GM12865 (cell line): Measurements from ENCODE around the gene CREB3L2.

Experiments
- DNase-seq: peaks from one replicate; pipeline ENCODE4 v3.0.0; 2010; ENCODE audit warnings: low read depth
- H3K4me3 ChIP-seq: 2 replicates; pipeline ENCODE4 v1.5.1; 2011; ENCODE audit warnings: mild to moderate bottlenecking, low read depth, low read length, control low read depth
- TF ChIP-seq, protein P1 (sequence below): IDR thresholded peaks from 2 replicates; pipeline ENCODE4 v1.5.1; 2011; ENCODE audit warnings: low read length, control low read depth, low read depth, inconsistent platforms; ENCODE audit not compliant: insufficient read depth; ENCODE audit errors: missing control alignments

The CREB3L2 gene

DNA sequence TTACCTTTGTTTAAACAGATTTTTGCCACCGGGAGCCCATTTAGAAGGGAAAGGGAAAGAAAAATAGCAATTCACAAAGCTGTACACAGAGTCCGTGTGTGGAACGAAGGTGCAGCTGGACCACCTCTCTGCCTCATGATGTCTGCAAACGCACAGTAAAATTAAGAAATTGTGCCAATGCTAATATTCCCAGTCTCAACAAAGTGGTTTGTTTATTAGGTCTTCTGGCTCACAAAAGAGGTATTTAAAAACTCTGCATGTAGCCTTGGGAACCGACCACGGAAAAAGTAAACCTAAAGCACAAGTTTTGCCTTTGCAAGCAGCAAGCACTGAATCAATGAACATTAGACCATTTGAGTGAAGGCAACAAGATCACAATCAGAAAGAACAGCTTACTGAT lies 57.7 kb downstream of the CREB3L2 start:
- TF ChIP-seq, protein P1, sequence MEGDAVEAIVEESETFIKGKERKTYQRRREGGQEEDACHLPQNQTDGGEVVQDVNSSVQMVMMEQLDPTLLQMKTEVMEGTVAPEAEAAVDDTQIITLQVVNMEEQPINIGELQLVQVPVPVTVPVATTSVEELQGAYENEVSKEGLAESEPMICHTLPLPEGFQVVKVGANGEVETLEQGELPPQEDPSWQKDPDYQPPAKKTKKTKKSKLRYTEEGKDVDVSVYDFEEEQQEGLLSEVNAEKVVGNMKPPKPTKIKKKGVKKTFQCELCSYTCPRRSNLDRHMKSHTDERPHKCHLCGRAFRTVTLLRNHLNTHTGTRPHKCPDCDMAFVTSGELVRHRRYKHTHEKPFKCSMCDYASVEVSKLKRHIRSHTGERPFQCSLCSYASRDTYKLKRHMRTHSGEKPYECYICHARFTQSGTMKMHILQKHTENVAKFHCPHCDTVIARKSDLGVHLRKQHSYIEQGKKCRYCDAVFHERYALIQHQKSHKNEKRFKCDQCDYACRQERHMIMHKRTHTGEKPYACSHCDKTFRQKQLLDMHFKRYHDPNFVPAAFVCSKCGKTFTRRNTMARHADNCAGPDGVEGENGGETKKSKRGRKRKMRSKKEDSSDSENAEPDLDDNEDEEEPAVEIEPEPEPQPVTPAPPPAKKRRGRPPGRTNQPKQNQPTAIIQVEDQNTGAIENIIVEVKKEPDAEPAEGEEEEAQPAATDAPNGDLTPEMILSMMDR: no peak
- no peak overlapping the region for H3K4me3 ChIP-seq
- no peak for DNase-seq

DNA sequence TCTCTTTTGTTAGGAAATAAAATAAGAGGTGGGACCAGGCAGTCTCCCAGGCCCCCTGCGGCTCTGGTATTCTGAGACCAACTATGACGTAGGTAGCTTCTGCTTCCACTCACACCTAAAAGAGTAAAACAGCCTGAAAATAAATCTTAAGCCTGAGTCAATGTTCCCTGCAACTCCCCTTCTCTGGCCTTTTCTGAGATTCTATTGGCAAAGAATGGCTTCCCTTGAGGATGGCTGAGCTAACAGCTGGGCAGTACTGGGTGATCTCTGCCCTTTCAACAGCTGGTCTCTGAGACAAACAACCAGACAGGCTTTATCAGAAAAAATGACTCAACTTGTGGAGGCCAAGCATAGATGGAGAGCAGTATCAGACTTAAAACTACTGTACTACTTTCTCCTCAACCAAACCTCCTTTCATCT lies 58.7 kb downstream of the CREB3L2 start:
- DNase-seq: no peak
- TF ChIP-seq, protein P1: no peak
- no peak overlapping the region for H3K4me3 ChIP-seq

DNA sequence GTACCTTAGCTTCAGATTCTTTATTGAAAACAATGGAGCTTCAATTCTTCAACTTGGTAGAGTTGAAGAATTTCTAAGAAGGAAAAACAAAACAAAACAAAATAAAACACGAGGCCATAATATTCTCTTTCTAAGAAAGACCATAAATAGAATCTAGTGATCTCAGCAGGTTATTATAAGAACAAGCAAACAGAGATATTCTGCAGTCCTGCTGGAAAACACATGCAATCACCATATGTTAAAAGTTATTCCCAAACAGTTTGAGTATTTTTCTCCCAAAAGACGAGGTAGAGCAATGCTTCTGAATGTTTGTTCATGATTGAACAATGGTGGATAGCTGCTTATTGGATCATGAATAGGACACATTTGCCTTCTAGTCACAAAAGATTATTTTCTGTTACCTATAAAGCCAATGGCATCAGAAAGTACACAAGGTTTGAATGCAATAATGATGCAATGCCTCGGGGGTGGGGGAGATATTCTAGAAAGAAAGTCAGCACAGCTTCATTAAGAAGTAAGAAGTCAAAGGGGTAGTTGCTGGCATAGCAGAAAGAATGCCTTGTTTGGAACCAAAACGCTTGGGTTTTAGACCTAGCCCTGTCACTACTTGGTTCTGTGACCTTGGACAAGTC lies 59.3 kb downstream of the CREB3L2 start:
- no peak overlapping the region for H3K4me3 ChIP-seq
- no peak for DNase-seq
- TF ChIP-seq, protein P1: no peak

DNA sequence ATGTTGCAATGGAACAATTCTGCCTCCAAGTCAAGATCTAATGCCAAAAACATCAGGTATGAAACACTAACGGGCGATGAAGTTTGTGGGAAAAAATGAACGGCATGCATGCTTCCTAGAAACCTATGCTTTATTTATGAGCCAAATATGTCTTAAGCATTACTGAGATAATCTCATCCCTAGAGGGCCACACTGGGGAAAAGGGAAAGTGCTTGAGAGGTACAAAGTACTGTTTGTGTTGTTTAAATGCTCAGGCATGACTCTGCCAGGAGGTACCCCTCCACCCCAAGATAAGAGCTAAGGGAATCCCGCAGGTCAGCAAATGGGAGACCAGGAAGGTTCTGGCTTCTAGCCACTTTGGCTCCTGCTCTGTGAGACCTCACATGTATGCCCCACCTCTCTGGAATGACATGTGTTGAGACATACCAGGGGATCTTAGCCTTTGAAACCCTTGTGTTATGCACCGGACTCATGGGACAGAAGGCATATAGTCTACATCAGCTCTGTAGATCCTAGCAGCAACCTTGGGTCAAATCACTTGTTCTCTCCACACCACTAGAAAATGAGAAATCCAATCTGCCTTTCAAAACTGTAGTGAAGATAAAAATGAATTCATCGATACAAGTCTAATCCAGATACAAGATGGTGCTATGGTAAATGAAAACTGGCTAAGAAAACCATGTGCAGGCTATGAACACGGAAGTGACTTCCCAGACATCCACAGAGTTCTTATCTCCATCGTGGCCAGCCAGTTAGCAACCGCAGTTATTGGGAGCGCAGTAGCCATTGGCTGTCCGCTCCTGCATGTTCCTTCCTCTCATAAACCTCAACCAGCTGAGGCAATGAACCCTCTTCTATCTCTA lies 61.0 kb downstream of the CREB3L2 start:
- DNase-seq: no peak
- TF ChIP-seq, protein P1: no peak
- H3K4me3 ChIP-seq: no peak overlapping the region

DNA sequence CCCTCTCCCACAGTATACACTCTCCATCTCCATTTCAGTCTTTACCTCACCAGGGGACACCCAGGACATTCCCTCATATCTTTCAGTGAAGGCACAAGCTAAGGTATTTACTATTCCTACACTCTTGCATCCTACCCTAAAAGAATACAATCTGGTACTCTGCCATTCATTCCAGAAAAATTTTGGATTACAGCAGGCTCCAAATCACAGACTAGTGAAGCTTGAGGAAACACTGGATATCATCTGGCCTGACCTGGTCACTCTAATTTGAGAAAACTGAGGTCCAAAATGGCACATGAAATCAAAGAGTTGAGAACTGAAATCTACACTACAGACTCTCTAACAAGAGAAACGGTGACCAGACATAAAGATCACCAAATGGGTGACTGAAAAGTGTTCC lies 61.7 kb downstream of the CREB3L2 start:
- TF ChIP-seq, protein P1: no peak
- H3K4me3 ChIP-seq: no peak overlapping the region
- DNase-seq: no peak

DNA sequence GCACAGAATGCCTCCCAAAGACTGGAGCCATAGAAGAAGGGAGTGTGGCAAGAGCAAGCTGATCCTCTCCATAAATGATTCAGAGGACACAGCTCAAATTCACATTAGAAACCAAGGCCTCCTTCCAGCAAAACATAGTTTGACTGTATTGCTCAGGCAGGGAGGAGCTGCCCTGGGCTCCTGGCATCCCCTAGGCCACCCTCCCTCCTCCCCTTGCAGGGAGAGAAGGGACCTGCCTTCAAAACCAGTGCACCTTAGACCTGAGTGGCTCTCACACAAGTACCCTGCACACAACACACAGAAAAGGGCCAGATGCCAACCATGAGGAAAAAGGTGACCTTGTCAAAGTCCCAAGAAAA lies 64.7 kb downstream of the CREB3L2 start:
- TF ChIP-seq, protein P1: no peak
- DNase-seq: no peak
- no peak overlapping the region for H3K4me3 ChIP-seq
